ENCODE measurements around the gene PFN1. TPM values are rescaled to one million over a fixed set of nuclear protein-coding genes. Genes with fewer than 3 reads are reported as not detected.

Gene PFN1
- total and polyA plus RNA-seq, 9 of the 15 experiments (the other 6 are each of a cell fraction or from before 2014, with no cell fraction given), result 60.5 to 1,479 (median 456) TPM

DNA sequence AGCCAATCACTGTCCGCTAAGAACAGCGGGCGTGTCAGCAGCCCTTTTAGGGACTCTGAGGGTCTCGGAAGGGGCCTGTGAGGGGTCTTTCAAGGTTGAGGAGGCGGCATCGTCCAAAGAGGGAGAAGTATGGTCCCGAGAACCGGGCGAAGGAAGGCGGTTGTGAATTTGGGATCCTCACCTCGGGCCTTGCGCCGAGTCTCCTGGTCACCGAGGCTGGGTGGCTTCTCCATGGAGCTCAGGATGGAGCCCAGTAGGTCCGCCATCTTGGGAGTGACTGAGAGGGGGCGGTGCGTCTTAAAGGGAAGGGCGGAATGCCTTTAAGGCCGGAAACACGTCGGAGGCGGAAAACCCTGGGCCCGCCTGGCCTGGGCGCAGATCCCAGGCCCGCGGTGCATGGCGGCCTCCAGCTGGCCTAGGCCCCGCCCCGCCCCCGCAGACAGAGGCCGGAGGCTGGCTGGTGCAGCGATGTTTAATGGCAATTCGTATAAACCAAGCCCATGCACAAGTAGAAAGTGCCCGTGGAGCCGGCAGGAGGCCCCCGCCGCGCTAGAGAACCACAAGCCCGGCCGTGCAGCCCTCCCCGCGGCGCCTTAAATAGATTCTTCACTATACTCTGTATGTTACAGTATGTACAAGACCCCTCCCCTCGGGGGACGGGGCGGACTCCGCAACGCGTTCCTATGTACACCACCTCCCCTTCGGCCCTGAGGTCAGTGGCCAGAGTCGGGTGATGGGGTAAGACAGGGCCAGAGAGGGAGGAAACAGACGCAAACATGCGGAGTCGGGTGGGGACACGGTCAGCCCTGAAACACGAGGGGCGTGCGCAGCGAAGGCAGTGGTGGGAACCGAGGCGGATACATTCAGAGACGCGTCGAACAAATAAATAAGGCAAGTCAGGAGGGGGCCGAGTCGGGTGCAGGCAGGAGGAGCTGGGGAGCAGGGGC is 19.5 kb upstream of the PFN1 start, which contains the start of gene SPAG7 (continued):
- TF ChIP-seq DNMT1 (IDR thresholded peaks at IDR 0.05) (no peak), TCF7 (IDR thresholded peaks at IDR 0.05; ENCODE audit: borderline replicate concordance) (no peak), SRF (CRISPR knock-in tag; IDR thresholded peaks at IDR 0.05) (peak in 1 of 2 experiments; percentile 63; a peak in 1 of 4 replicates), ESRRA (IDR thresholded peaks at IDR 0.05; ENCODE audit: borderline replicate concordance, low read depth) (no peak), HEY1 (CRISPR knock-in tag; IDR thresholded peaks at IDR 0.05; ENCODE audit: borderline replicate concordance) (no peak), THAP7 (CRISPR knock-in tag; IDR thresholded peaks at IDR 0.05) (0 out of 2 replicates have a peak, but pooled peaks have one; percentile 38), L3MBTL2 (IDR thresholded peaks at IDR 0.05) (peak; percentile 32; the same call in 1 of the 2 replicates), THRB (CRISPR knock-in tag; conservative IDR thresholded peaks at IDR 0.05) (no peak; the same call in 1 of the 2 replicates), GABPA (tag; conservative IDR thresholded peaks at IDR 0.05; ENCODE audit: low read depth) (peak; percentile 75), ZNF586 (CRISPR knock-in tag; conservative IDR thresholded peaks at IDR 0.05) (no peak), EP400 (IDR thresholded peaks at IDR 0.05) (peak; percentile 82)
- TF ChIP-seq, protein P1, sequence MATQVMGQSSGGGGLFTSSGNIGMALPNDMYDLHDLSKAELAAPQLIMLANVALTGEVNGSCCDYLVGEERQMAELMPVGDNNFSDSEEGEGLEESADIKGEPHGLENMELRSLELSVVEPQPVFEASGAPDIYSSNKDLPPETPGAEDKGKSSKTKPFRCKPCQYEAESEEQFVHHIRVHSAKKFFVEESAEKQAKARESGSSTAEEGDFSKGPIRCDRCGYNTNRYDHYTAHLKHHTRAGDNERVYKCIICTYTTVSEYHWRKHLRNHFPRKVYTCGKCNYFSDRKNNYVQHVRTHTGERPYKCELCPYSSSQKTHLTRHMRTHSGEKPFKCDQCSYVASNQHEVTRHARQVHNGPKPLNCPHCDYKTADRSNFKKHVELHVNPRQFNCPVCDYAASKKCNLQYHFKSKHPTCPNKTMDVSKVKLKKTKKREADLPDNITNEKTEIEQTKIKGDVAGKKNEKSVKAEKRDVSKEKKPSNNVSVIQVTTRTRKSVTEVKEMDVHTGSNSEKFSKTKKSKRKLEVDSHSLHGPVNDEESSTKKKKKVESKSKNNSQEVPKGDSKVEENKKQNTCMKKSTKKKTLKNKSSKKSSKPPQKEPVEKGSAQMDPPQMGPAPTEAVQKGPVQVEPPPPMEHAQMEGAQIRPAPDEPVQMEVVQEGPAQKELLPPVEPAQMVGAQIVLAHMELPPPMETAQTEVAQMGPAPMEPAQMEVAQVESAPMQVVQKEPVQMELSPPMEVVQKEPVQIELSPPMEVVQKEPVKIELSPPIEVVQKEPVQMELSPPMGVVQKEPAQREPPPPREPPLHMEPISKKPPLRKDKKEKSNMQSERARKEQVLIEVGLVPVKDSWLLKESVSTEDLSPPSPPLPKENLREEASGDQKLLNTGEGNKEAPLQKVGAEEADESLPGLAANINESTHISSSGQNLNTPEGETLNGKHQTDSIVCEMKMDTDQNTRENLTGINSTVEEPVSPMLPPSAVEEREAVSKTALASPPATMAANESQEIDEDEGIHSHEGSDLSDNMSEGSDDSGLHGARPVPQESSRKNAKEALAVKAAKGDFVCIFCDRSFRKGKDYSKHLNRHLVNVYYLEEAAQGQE (IDR thresholded peaks at IDR 0.05; ENCODE audit: borderline replicate concordance), result peak; percentile 73
- TF ChIP-seq, protein P1 (CRISPR knock-in tag; IDR thresholded peaks at IDR 0.05; ENCODE audit: low read depth), result no peak
- TF ChIP-seq, protein P2, sequence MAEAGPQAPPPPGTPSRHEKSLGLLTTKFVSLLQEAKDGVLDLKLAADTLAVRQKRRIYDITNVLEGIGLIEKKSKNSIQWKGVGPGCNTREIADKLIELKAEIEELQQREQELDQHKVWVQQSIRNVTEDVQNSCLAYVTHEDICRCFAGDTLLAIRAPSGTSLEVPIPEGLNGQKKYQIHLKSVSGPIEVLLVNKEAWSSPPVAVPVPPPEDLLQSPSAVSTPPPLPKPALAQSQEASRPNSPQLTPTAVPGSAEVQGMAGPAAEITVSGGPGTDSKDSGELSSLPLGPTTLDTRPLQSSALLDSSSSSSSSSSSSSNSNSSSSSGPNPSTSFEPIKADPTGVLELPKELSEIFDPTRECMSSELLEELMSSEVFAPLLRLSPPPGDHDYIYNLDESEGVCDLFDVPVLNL (CRISPR knock-in tag; IDR thresholded peaks at IDR 0.05; ENCODE audit: low read depth), result no peak
